GM12878 (cell line): Measurements from ENCODE around the gene UNKL.

Experiments
- CBX5 ChIP-seq: sonication (generic); IDR thresholded peaks from 2 replicates; pipeline ENCODE4 v1.6.1; 2016; ENCODE audit warnings: low read depth, moderate library complexity, mild to moderate bottlenecking, inconsistent platforms
- CTCF ChIP-seq, 3 experiments: IDR thresholded peaks in 2 of 3; conservative IDR thresholded peaks in 1 of 3; 2 replicates each; pipeline ENCODE4 v1.5.1; 2011; ENCODE audit warnings: low read depth in 3 of 3, low read length in 3 of 3, mild to moderate bottlenecking in 3 of 3, control low read depth in 2 of 3, moderate library complexity in 2 of 3, inconsistent platforms in 1 of 3, mixed read lengths in 1 of 3; ENCODE audit not compliant: control insufficient read depth in 2 of 3, insufficient read depth in 1 of 3; ENCODE audit errors: extremely low read depth in 1 of 3
- CUX1 ChIP-seq: IDR thresholded peaks from 2 replicates; pipeline ENCODE4 v1.6.1; 2012; ENCODE audit warnings: improper control_type of control experiment, low read depth, low read length; ENCODE audit not compliant: insufficient replicate concordance
- EZH2 ChIP-seq: IDR thresholded peaks from 2 replicates; pipeline ENCODE4 v1.6.1; 2012; ENCODE audit warnings: low read depth, mild to moderate bottlenecking, control low read depth, inconsistent platforms, low read length, borderline replicate concordance; ENCODE audit not compliant: control insufficient read depth
- HDAC2 ChIP-seq: fragments of 200-600 bp; sonication (generic); IDR thresholded peaks from 2 replicates; pipeline ENCODE4 v1.6.1; 2017
- HDAC6 ChIP-seq: fragments of 200-600 bp; sonication (generic); IDR thresholded peaks from one replicate; pipeline ENCODE4 v1.8.0; 2017; ENCODE audit warnings: antibody characterized with exemption; ENCODE audit not compliant: unreplicated experiment
- IRF3 ChIP-seq: fragments of 450-650 bp; IDR thresholded peaks from 2 replicates; pipeline ENCODE4 v1.6.1; 2014; ENCODE audit warnings: mild to moderate bottlenecking
- MTA3 ChIP-seq: IDR thresholded peaks from 2 replicates; pipeline ENCODE4 v1.6.1; 2012; ENCODE audit warnings: low read length, inconsistent platforms, borderline replicate concordance
- MXI1 ChIP-seq: fragments of 150-350 bp; IDR thresholded peaks from 2 replicates; pipeline ENCODE4 v1.6.1; 2011; ENCODE audit warnings: low read depth, mild to moderate bottlenecking, inconsistent platforms, low read length, improper control_type of control experiment
- SP1 ChIP-seq: IDR thresholded peaks from one replicate; pipeline ENCODE4 v1.6.1; 2011; ENCODE audit warnings: low read depth, low read length
- SREBF2 ChIP-seq: IDR thresholded peaks from 2 replicates; pipeline ENCODE4 v1.6.1; 2012; ENCODE audit warnings: mild to moderate bottlenecking, low read length
- YBX1 ChIP-seq: fragments of 450-650 bp; IDR thresholded peaks from 2 replicates; pipeline ENCODE4 v1.6.1; 2016; ENCODE audit warnings: antibody characterized with exemption
- YY1 ChIP-seq: IDR thresholded peaks from 2 replicates; pipeline ENCODE4 v1.6.1; 2011; ENCODE audit warnings: low read depth, mild to moderate bottlenecking, low read length
- TF ChIP-seq, protein P1 (sequence below): IDR thresholded peaks from 2 replicates; pipeline ENCODE4 v1.6.1; 2011; ENCODE audit warnings: low read depth, low read length, improper control_type of control experiment, borderline replicate concordance

DNA sequence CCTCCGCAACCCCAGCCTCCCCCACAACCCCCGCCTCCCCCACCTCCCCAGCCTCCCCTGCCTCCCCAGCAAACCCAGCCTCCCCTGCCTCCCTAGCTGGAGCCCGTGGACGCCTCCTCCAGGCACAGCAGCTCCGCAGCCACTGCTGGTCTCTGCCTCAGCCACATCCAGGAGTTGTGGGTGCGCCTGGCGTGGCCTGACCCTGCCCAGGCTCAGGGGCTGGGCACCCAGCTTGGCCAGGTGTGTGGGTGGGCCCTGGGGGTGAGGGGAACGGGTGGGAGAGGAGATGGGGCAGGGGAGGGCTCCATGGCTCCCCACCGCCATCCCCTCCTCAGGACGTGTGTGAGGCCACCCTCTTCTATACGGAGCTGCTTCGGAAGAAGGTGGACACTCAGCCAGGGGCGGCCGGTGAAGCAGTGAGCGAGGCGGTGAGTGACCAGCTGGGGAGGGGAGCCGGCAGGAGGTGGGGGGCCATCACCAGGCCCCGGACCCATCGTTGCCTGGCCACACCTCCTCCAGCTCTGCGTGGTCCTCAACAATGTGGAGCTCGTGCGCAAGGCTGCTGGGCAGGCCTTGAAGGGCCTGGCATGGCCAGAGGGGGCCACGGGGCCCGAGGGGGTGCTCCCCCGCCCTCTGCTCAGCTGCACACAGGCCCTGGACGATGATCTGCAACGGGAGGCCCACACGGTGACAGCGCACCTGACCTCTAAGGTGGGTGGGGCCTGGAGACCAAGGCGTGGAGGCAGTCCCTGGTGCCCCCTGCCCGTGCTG, 68.7 kb downstream of the UNKL start:
- TF ChIP-seq CTCF (IDR thresholded peaks at IDR 0.05 in 2 of 3, conservative IDR thresholded peaks at IDR 0.05 in 1 of 3; ENCODE audit: control insufficient read depth in 2 of 3, extremely low read depth in 1 of 3, insufficient read depth in 1 of 3, low read depth in 3 of 3, low read length in 3 of 3) (no peak), EZH2 (no peak), SREBF2 (no peak), SP1 (no peak), HDAC6 (no peak), IRF3 (no peak), CUX1 (no peak), MTA3 (no peak), MXI1 (no peak), YY1 (no peak), YBX1 (no peak), HDAC2 (no peak), CBX5 (no peak)
- TF ChIP-seq, protein P1, sequence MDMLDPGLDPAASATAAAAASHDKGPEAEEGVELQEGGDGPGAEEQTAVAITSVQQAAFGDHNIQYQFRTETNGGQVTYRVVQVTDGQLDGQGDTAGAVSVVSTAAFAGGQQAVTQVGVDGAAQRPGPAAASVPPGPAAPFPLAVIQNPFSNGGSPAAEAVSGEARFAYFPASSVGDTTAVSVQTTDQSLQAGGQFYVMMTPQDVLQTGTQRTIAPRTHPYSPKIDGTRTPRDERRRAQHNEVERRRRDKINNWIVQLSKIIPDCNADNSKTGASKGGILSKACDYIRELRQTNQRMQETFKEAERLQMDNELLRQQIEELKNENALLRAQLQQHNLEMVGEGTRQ = no peak
